Activated CD8-positive, alpha-beta T cell treated with anti-CD3 and anti-CD28 coated beads, Interleukin-2, amount 10 ng/mL, durations not matched to agents 7 days and 5 days (primary cell): ENCODE data around the gene POFUT2. TPM values are rescaled to one million over a fixed set of nuclear protein-coding genes. Genes with fewer than 3 reads are reported as not detected.

Source experiments
- ATAC-seq: fragments of 150-1000 bp; cut with Tn5 transposase; one replicate; pipeline ENCODE4 v1.10.0; 2021; ENCODE audit warnings: moderate library complexity
- CTCF ChIA-PET: fragments of 350-600 bp; sonication (Branson Sonifier 250); formaldehyde crosslinking; loops from one replicate; lab custom pipeline; 2021; ENCODE audit warnings: antibody characterized with exemption; lab: Charles Lee
- POLR2A ChIA-PET: fragments of 350-600 bp; sonication (Branson Sonifier 250); formaldehyde crosslinking; loops from one replicate; lab custom pipeline; 2021; ENCODE audit warnings: antibody characterized with exemption; lab: Charles Lee
- DNase-seq: peaks from one replicate; pipeline ENCODE4 v3.0.0-alpha.2; 2020
- H3K27ac Mint-ChIP-seq: one replicate; pipeline ENCODE4 v1.8.0; 2021; ENCODE audit warnings: mild to moderate bottlenecking, mixed read lengths
- H3K27me3 Mint-ChIP-seq: one replicate; pipeline ENCODE4 v1.8.0; 2021; ENCODE audit warnings: low read depth, mixed read lengths
- H3K36me3 Mint-ChIP-seq: one replicate; pipeline ENCODE4 v1.8.0; 2021; ENCODE audit warnings: low read depth, mixed read lengths
- H3K4me1 Mint-ChIP-seq: one replicate; pipeline ENCODE4 v1.8.0; 2021; ENCODE audit warnings: low read depth, mixed read lengths
- H3K4me3 Mint-ChIP-seq: one replicate; pipeline ENCODE4 v1.8.0; 2021; ENCODE audit warnings: mild to moderate bottlenecking, mixed read lengths
- H3K9me3 Mint-ChIP-seq: one replicate; pipeline ENCODE4 v1.8.0; 2022; ENCODE audit warnings: mixed read lengths; ENCODE audit not compliant: insufficient read depth
- total RNA-seq, 2 experiments: library from RNA; stranded (reverse); gene quantifications; one replicate each; pipeline ENCODE4 v1.2.3, GENCODE V29; 2021

POFUT2 gene
- total RNA-seq, 2 experiments from 2014 or later: 13.6 to 16.0 TPM

DNA sequence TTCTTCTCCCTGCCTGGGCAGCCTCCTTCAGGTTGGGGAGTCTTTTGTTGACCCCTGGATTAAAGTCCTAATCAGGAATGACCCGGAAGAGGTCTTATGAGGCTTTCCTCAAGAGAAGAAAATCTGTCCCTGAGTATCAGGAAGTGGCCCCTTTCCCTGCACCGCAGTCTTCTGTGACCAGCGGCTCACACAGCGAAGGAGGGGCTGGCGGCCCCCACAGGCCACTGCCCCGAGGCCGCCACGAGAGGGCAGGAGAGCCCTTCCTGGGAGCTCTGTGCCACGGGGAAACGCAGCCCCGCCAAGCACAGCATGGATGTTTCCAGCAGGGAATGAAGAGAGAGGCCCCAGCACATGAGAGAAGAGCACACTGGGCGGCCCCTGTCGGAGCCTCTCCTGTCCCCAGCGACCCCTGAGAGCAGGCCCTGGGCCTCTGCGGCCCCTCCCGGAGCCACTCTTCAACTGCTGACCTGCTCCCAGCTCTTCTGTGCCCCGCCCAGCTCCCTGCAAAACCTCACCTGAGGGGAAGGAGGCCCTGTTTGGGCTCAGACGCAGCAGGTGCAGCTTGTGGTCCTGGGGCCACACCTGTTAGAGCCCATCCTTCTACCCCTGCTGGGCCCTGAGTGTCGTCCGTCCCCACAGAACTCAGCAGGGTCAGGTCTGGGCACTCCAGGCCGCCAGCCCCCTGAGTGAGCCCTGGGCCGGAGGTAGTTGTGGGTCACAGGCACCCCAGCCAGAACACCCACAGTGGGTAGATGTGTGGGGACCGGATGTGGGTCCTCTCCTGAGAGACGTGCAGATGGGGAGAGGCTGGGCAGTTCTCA, 4.9 kb upstream of the POFUT2 start:
- Mint-ChIP-seq H3K27me3 (peaks cover 9% of the 10 kb centered on the region), H3K4me1 (peaks cover 17% of the 10 kb centered on the region), H3K4me3 (no peak overlapping the region), H3K27ac (peak overlapping the region; percentile 34), H3K36me3 (no peaks in the 10 kb centered on the region), H3K9me3 (no peaks in the 10 kb centered on the region)
- ATAC-seq: peak; percentile 65
- peak; percentile 75 for DNase-seq
- POLR2A ChIA-PET: interaction anchor here (0.5 to 1.0 kb wide), 2 partner anchors 9 to 247 kb away, joined by 3 read pairs; no protein-coding TSS in a partner anchor
- CTCF ChIA-PET: interaction anchor here (0.8 to 1.8 kb wide), 13 partner anchors 12 to 595 kb away, joined by 3 to 13 read pairs (median 4); no protein-coding TSS in a partner anchor

DNA sequence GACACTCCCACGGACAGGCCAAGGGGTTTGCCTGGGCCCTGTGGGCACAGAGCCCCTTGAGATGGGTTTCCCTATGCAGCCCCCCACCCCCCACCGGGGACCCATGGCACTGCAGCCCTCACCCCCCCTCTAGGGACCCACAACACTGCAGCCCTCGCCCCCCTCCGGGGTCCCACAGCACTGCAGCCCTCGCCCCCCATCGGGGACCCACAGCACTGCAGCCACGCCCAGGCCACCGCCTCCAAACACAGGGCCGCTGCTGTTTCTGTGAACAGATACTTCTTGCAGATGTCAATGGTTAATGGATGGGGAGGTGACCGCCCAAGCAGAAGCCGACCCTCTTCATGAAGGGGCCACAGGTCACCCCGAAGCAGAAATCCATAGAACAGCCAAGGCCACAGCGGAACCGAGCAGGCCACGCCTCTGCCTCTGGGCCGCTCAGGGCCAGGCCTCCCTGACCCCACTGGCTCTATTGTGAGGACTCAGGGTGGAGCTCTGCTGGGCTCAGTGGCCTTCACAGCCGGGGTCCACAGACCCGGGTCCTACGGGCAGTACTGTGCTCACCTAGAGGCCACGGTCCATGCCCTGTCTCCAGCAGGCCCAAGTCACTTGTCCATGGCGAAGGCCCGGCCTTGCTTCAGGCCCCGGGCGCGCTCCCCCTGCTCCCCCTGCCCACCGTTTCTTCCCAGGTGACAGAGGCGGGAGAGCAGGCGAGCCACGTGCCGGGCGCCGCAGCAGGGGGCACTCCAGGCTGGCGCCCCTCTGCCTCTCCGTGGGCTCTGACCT, 4.1 kb upstream of the POFUT2 start:
- H3K9me3 Mint-ChIP-seq: no peaks in the 10 kb centered on the region
- peaks cover 17% of the 10 kb centered on the region for H3K4me1 Mint-ChIP-seq
- peaks cover 9% of the 10 kb centered on the region for H3K27me3 Mint-ChIP-seq
- ChIA-PET CTCF (interaction anchor here (0.8 to 1.8 kb wide), 9 partner anchors 16 to 527 kb away, joined by 3 to 13 read pairs (median 5); no protein-coding TSS in a partner anchor), POLR2A (interaction anchor here (0.5 kb wide), 1 partner anchor 248 kb away, joined by 3 read pairs; no protein-coding TSS in a partner anchor)
- no peak overlapping the region for H3K27ac Mint-ChIP-seq
- DNase-seq (no peak), ATAC-seq (no peak)
- H3K4me3 Mint-ChIP-seq: no peak overlapping the region
- H3K36me3 Mint-ChIP-seq: no peaks in the 10 kb centered on the region

DNA sequence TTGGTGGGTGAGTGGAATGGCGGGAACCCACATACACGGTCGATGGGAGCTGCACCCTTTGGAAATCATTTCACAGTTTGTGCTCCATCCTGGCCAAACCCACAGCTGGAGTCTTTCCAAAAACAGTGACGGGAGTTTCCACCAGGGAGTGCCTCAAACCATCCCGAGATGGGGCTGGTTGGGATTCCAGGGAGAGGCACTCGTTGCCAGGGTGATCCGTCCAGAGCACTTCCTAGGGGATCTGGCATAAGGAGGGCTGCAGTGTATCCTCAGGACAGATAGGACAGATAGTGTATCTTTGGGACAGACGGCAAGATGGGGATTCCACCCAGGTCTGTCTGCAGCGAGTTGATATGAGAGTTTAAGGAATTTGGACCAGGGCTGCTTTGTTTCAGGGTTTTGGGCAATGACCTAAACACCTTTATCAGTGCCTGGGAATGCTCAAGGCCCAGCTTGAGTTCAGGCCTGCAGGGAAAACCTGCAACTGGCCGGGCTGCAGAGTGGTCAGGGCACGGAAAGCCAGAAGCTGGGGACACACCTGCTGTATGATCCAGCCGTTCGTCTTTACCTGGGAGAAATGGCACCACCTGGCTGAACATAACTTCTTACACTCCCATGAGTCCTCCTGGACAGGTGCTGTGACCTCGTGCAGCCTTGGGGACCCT, 3.4 kb upstream of the POFUT2 start:
- ChIA-PET POLR2A (interaction anchor here (0.6 kb wide), 1 partner anchor 99 kb away, joined by 3 read pairs; no protein-coding TSS in a partner anchor), CTCF (interaction anchor here (1.0 to 2.2 kb wide), 2 partner anchors 84 to 151 kb away, joined by 3 to 15 read pairs; no protein-coding TSS in a partner anchor)
- Mint-ChIP-seq H3K27me3 (peaks cover 9% of the 10 kb centered on the region), H3K36me3 (no peaks in the 10 kb centered on the region), H3K4me1 (peaks cover 22% of the 10 kb centered on the region), H3K27ac (no peak overlapping the region), H3K9me3 (no peaks in the 10 kb centered on the region), H3K4me3 (no peak overlapping the region)
- ATAC-seq: no peak
- DNase-seq: no peak

DNA sequence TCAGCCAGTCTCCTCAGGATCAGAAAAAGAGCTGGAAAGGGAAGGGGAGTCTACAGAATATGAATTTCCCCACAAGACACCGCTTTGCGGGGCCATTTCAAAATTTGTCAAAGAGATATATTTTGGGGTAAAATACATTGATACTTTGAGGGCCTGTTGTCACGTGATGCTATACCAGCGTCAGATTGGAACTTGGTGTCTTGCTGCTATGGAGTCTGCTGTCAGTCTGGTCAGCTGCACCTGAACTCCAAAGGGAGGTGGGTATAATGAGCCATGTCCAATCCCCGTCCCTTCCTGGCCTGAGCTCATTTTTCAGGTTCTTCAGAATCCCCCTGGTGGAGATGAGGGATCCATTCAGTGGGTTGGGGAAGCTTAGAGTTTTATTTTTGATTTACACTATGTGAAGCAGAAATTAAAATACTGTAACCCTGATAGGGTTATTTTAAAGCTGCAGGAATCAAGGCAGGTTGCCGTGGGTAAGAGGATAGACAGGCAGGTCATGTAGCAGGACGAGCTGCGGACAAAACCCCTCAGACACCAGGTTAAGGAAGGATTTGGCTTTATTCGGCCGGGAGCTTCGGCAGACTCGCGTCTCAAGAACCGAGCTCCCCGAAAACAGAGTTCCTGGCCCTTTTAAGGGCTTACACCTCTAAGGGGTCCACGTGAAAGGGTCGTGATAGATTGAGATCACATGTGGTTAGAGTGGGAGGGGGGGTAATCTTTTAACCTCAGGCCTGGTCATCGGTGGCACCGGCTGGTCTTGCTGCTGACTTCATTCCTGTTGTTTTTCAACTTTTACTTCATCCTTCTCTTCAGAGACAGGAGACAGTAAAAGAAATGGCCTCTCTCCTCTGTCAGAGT, 2.2 kb upstream of the POFUT2 start:
- POLR2A ChIA-PET: interaction anchor here (0.6 to 0.8 kb wide), 3 partner anchors 98 to 307 kb away, joined by 3 read pairs; no protein-coding TSS in a partner anchor

DNA sequence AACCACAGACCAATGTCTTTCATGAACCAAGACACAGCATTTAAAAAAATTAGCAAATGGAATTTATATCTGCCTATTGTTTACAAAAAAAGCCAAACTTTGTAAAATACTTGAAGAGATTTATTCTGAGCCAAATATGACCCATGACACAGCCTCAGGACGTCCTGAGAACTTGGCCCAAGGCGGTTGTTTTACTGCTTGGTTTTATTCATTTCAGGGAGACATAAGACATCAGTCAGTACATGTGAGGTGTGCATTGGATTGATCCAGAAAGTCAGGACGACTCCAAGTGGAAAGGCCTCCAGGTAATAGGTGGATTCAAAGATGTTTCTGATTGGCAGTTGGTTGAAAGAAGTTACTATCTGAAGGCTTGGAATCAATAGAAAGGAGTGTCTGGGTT, 1.4 kb upstream of the POFUT2 start:
- Mint-ChIP-seq H3K4me3 (peak overlapping the region; percentile 48), H3K27ac (no peak overlapping the region), H3K4me1 (peaks cover 29% of the 10 kb centered on the region), H3K36me3 (peaks cover 4% of the 10 kb centered on the region), H3K9me3 (no peaks in the 10 kb centered on the region), H3K27me3 (peaks cover 6% of the 10 kb centered on the region)
- DNase-seq (no peak), ATAC-seq (no peak)
- CTCF ChIA-PET: interaction anchor here (1.0 to 2.2 kb wide), 4 partner anchors 20 to 151 kb away, joined by 3 to 15 read pairs (median 4); no protein-coding TSS in a partner anchor
- POLR2A ChIA-PET: no interaction called here

More for the DNA sequence above, 2.2 kb upstream of the POFUT2 start:
- Mint-ChIP-seq H3K4me1 (peaks cover 25% of the 10 kb centered on the region), H3K36me3 (peaks cover 4% of the 10 kb centered on the region), H3K27ac (no peak overlapping the region), H3K27me3 (peaks cover 8% of the 10 kb centered on the region), H3K4me3 (peak overlapping the region; percentile 19), H3K9me3 (no peaks in the 10 kb centered on the region)
- DNase-seq (no peak), ATAC-seq (no peak)
- CTCF ChIA-PET: interaction anchor here (0.9 to 2.2 kb wide), 8 partner anchors 9 to 152 kb away, joined by 3 to 15 read pairs (median 4); no protein-coding TSS in a partner anchor

DNA sequence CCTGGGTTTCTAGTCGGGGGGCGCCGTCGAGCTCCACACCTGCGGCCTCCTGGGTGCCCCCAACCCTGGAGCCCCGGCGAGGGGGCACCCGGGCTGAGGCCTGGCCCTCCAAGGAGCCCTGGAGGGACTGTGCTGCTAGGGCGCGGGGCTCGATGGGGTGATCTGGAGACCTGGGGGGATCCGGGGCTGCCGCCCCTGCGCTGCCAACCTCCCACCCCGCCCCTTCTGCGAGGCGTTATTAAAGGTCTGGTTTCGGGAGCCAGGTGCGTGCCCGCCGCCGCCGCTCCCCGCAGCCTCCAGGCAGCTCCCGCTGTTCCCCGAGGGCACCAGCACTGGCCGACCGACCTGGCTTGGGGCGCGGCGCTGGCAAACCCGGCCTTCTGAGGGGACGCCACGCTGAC, 746 bp upstream of the POFUT2 start:
- CTCF ChIA-PET: interaction anchor here (1.0 to 2.2 kb wide), 4 partner anchors 136 to 152 kb away, joined by 3 to 15 read pairs (median 6); no protein-coding TSS in a partner anchor
- peaks cover 28% of the 10 kb centered on the region for H3K4me1 Mint-ChIP-seq
- ATAC-seq (no peak), DNase-seq (no peak)
- H3K4me3 Mint-ChIP-seq: peak overlapping the region; percentile 48
- peaks cover 6% of the 10 kb centered on the region for H3K36me3 Mint-ChIP-seq
- no peaks in the 10 kb centered on the region for H3K9me3 Mint-ChIP-seq
- peaks cover 6% of the 10 kb centered on the region for H3K27me3 Mint-ChIP-seq
- no peak overlapping the region for H3K27ac Mint-ChIP-seq
- POLR2A ChIA-PET: no interaction called here

DNA sequence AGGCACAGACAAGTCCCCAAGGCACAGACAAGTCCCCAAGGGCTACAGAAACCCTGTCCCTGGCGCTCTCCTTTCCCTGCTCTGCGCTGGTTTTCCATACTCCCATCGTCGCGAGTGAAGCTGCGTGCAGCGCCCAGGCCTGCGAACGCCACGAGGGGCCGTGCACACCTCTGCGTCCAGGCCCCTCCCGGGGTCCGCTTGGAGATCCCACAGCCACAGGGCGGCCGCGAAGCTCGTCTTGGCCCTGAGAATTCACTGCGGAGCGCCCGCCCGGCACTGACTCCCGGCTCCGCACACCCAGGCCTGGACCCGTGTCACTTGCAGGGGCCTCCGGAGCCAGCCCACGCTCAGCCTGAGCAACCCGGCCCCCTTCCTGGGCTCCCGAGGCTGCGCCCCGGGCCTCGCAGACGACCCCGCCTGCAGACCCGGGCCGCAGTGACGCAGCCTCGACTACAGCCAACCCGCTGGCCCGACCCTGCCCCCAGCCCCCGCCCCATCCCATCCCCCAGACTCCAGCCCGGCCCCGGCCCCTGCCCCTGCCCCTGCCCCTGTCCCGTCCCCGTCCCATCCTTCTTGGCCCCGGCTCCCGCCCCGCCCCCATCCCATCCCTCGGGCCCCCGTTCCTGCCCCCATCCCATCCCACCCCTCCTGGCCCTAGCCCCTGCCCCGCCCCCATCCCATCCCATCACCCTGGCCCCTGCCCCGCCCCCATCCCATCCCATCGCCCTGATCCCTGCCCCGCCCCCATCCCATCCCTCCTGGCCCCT, 841 bp downstream of the POFUT2 start:
- ChIA-PET CTCF (interaction anchor here (1.1 kb wide), 1 partner anchor 149 kb away, joined by 5 read pairs; no protein-coding TSS in a partner anchor), POLR2A (no interaction called here)
- Mint-ChIP-seq H3K4me3 (peak overlapping the region; percentile 58), H3K27ac (no peak overlapping the region), H3K27me3 (peaks cover 6% of the 10 kb centered on the region), H3K9me3 (no peaks in the 10 kb centered on the region), H3K36me3 (peaks cover 7% of the 10 kb centered on the region), H3K4me1 (peaks cover 16% of the 10 kb centered on the region)
- no peak for ATAC-seq
- DNase-seq: no peak

DNA sequence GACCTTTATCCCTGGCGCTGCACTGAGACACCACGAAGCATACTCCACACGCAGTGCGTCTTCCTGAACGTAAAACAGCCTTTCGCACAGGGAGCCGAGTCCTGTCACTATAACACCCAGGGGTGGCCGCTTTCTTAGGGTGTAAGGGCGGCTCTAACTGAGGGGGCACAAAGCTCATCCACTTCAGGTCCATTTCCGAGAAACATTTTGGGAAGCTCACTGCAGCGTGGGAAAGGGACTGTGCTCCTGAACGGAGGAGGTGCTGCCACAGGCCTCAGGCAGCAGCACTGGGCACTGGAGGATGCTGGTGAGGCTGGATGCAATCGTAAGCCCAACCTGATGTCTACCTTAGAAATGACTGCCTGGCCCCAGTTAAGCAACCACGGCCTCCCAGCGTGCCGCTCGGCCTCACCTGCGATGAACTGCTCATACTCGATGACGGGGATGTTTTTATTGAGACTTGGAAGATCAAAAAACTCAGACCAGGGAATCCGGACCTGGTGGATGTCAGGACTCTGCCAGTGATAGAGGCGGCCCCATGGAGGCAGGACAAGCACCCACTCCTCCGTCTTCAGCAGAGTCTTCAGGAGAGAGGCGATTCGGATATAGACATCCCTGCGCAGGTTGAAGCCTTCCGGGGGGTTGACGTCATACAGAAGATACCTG, 2.3 kb downstream of the POFUT2 start:
- no peak overlapping the region for H3K27ac Mint-ChIP-seq
- CTCF ChIA-PET: interaction anchor here (1.3 kb wide), 1 partner anchor 335 kb away, joined by 3 read pairs; no protein-coding TSS in a partner anchor

DNA sequence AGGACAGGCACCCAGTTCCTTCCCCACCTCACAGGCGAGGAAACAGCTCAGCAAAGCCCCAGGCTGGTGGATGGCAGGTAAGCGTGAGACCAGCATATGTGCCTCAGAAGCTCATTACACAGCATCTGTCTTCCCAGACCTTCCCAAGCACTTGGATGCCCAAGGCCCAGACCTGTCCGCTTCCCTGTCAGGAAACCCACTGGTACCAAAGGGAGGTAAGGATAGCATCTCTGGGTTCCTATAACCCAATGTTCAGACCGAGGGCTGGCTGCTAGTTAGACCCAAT, 3.3 kb downstream of the POFUT2 start:
- CTCF ChIA-PET: interaction anchor here (1.3 kb wide), 1 partner anchor 334 kb away, joined by 3 read pairs; no protein-coding TSS in a partner anchor
- H3K4me3 Mint-ChIP-seq: no peak overlapping the region

More for the DNA sequence above, 2.3 kb downstream of the POFUT2 start:
- peaks cover 12% of the 10 kb centered on the region for H3K36me3 Mint-ChIP-seq
- ATAC-seq: no peak
- peaks cover 6% of the 10 kb centered on the region for H3K27me3 Mint-ChIP-seq
- DNase-seq: no peak
- POLR2A ChIA-PET: no interaction called here
- peak overlapping the region; percentile 18 for H3K4me3 Mint-ChIP-seq
- H3K4me1 Mint-ChIP-seq: peaks cover 16% of the 10 kb centered on the region
- no peaks in the 10 kb centered on the region for H3K9me3 Mint-ChIP-seq

More for the DNA sequence above, 3.3 kb downstream of the POFUT2 start:
- H3K9me3 Mint-ChIP-seq: no peaks in the 10 kb centered on the region
- DNase-seq (no peak), ATAC-seq (no peak)
- peaks cover 12% of the 10 kb centered on the region for H3K36me3 Mint-ChIP-seq
- no peak overlapping the region for H3K27ac Mint-ChIP-seq
- POLR2A ChIA-PET: no interaction called here
- H3K4me1 Mint-ChIP-seq: peaks cover 16% of the 10 kb centered on the region
- H3K27me3 Mint-ChIP-seq: peaks cover 6% of the 10 kb centered on the region
